HG03039 (cell line): Measurements from ENCODE around the gene EPHB1.

Experiments used
- ATAC-seq: cut with Tn5 transposase; IDR thresholded peaks from one replicate; pipeline ENCODE4 v1.9.1; 2021; ENCODE audit warnings: mild to moderate bottlenecking, moderate library complexity; ENCODE audit not compliant: unreplicated experiment

EPHB1 gene

DNA sequence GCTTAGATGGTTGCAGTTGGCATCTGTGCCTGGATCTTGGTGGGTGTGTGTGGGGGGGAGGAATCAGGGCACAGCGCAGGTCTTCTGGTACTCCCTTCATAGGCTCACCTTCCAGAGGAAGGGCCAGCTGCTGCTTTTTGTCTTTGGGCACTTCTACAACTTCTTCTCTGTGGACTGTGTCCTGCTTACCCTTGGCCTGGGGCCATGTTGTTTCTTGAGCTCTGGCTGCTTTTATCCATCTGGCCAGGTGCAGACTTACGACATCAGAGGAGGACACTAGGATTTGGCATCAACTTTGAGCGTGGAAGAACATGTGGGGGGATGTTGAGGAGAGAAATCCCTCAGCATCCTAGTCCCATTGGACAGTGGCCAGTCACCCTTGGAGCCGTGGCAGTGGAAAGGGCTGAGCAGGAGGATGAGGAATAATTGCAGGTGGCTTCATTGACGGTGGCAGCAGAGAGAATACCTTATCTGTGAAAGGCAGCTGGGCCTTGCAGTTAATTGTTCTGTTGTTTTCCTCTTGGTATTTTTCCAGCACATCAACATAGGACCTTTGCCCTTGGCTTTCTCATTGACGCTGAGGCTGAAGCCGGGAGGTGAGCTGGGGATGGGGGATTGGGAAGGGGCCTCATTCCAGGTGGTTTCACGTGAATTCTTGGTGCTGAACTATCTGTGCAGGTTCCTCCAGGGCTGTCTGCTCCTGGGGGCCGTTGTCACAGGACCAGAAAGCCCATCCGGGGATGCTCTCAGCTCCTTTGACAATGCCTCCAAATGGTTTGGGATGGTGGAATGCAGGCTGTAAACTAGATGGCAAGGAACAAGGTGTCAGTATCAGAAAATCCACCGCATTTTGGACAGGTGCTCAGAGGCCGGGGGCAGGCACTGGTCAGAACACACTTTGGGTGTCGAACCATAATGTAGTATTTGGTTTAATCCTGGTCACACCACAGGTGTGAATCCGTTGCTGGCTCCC lies 9.7 kb downstream of the EPHB1 start:
- ATAC-seq: no peak

DNA sequence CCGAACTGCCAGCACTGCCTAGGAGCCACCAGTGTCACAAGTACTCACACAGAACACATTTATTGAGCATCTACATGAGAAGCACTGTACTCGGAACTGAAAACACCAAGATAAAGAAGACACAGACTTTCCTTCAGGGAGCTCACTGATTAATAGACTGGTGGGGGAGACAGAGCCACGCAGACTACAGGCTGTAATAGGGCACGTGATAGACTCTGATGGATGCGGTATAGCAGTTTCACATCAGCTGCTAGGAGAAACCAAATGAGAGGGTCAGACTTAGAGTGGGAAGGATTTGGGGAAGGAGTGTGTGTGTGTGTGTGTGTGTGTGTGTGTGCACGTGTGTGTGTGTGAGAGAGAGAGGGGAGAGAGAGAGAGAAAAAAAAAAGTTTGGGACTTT lies 12.1 kb downstream of the EPHB1 start:
- ATAC-seq: no peak

DNA sequence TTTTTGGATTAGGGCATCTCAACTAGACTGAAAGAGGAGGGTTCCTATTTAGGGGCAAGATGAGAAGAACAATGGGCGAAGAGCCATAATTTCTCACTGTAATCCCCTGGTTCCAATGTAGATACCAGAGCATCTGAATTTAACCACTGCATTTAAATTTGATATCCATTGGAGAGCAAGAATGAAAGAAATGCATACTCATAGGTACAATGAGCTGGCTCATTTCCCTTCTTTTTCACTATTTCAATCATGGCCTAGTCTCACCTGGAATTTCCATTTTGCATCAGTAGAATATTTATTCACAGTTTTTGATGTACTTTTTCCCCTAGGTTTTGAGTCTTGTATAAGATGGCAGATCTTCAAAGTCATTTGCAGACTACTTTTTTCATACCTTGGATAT lies 13.8 kb downstream of the EPHB1 start:
- no peak for ATAC-seq

DNA sequence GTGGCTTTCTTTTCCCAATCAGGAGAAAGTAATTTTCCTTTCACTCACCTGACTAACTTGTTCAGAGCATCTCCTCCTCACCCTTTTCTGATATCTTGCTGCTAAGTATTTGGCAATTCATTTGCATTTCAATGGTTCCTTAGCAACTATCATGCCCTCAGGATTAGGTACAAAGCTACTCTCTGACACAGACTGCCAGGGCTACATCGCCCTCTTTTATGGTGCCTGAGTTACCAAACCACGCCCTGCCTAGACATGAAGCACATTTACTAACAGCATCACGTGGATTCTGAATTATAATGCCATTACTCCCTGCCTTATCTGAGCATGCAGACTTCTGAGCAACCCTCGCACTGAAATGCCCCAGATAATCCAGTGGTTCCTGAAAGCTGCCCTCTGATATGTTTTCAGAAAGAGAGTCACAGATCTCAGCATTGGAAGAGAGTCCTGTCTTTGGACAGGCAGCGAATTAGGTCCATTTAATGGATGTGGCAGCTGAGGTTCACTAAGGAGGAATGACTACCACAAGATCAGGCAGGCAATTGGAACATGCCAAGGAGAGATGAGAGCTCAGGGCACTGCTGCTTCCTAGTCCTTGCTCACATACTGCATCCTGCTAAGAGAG lies 14.5 kb downstream of the EPHB1 start:
- ATAC-seq: no peak

- ATAC-seq: no peak
These were observed 15.0 kb downstream of the EPHB1 start for GRCh38 chr3:134810052-134810435.

GRCh38 chr3:134810850-134811249 lies 15.8 kb downstream of the EPHB1 start:
- no peak for ATAC-seq

- no peak for ATAC-seq
These were observed 18.6 kb downstream of the EPHB1 start for GRCh38 chr3:134813618-134814017.

DNA sequence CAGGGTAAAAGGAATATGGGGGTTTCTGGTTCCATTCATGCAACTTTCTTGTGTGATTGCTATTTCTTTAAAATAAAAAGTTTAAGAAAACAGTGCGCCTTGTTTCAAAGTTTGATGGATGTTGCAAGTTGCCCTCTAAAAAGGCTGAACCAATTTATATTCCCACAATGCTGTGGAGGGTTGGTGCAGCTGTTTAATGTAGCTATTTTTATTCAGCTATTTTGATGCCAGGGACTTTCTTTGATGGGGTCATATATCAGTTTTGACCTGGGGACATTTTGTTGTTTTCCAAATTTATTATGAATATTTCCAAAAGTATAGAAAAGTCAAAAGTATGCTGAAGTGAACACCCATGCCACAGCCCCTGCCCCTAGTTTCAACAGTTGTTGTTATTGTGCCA lies 20.5 kb downstream of the EPHB1 start:
- no peak for ATAC-seq

- ATAC-seq: no peak
These were observed 21.6 kb downstream of the EPHB1 start for GRCh38 chr3:134816623-134817022.

DNA sequence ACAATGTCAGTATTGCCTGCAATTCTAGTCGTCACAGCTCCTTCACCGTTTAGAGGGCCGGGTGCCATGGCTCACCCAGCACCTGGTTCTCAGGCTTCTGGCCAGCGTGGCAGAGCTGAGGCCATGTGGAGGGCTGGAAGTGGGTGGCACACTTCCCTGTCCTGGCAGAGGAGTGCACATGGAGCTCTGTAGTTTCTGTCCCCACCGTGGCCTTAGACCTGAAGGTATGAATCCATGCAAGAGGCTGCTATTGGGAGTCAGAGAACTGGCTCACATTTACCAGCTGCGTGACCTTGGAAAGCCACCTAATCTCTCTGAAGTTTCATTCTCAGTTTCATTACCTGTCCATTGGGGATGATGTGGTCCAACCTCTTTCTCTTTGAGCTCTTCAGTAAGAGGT lies 22.2 kb downstream of the EPHB1 start:
- ATAC-seq: no peak

DNA sequence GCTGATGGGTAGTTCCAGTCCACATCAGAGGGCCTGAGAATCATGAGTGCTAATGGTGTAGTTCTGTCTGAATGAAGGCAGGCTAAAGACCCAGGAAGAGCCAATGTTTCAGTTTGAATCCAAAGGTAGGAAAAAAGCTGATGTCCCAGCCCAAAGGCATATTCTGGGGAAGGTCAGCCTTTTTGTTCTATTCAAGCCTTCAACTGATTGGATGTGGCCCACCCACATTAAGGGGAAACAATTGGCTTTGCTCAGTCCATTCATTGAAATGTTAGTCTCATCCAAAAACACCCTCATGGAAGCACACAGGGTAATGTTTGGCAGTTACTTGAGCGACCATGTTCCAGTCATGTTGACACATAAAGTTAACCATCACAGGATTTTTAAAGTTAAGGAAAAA lies 25.9 kb downstream of the EPHB1 start:
- no peak for ATAC-seq

DNA sequence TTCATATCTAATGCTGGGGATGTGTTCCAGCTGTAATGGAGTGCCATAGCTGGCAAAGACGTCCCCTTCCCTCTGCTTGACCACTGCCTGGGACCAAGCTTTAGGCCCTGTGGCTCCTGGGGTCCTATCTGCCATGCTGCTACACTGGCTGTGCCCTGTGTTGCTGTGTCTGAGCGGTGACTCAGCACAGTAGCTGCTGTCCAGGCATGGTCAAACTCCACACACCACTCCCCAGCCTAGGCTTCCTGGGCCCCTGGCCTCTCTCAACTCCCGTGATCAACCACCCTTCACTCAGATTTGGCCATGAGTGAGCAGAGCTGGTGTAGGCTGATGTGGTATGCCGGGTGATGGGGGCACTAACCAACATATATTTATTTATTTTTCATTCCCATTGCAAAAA lies 27.0 kb downstream of the EPHB1 start:
- no peak for ATAC-seq

DNA sequence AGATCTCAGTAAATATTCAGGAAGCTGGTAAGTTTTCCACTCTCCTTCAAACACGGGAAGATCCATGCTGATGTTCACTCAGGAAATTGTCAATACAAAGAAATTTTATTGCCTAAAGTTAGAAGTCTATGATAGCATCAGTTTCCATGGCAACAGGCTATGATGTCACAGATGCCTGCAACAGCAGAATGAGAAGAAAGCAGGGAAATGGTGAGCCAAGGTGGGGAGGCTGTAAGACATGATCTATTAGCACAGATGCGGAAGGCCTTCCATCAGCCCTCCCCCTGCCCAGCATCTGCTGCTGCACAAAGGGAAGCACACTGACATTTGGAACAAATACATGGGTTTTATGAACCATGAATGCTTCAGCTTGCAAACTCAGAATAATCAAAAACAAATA lies 28.6 kb downstream of the EPHB1 start:
- no peak for ATAC-seq

DNA sequence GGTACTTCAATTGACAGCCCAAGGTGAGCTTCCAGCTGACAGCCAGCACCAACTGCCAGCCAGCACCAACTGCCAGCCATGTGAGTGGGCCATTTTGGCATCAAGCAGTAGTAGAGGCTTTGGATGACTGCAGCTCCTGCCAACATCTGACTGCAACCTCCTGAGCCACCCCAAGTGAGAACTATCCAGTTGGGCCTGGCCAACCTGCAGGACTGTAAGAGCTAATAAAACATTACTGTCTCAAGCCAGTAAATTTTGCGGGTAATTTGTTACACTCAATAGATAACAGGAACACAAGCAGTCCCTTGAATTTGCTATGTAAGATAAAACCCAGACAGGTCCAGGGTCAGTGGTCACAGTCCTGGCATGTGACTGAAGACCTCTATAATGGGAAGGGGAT lies 29.7 kb downstream of the EPHB1 start:
- ATAC-seq: no peak

- no peak for ATAC-seq
These were observed 32.2 kb downstream of the EPHB1 start for GRCh38 chr3:134827213-134827612.

DNA sequence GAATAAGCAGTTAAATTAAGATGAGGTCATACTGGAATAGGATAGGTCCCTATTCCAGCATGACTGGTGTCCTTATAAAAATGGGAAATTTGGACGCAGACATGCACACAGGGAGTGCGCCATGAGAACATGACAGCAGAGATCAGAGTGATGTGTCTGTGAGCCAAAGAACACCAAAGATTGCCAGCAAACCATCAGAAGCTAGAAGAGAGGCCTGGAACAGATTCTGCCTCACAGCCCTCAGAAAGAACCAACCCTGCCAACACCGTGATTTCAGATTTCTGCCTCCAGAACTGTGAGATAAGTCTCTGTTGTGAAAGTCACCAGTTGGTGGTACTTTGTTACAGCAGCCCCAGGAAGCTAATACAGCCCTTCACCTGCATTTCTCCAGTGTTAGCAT lies 34.7 kb downstream of the EPHB1 start:
- no peak for ATAC-seq

- no peak for ATAC-seq
These were observed 37.5 kb downstream of the EPHB1 start for GRCh38 chr3:134832585-134832984.

DNA sequence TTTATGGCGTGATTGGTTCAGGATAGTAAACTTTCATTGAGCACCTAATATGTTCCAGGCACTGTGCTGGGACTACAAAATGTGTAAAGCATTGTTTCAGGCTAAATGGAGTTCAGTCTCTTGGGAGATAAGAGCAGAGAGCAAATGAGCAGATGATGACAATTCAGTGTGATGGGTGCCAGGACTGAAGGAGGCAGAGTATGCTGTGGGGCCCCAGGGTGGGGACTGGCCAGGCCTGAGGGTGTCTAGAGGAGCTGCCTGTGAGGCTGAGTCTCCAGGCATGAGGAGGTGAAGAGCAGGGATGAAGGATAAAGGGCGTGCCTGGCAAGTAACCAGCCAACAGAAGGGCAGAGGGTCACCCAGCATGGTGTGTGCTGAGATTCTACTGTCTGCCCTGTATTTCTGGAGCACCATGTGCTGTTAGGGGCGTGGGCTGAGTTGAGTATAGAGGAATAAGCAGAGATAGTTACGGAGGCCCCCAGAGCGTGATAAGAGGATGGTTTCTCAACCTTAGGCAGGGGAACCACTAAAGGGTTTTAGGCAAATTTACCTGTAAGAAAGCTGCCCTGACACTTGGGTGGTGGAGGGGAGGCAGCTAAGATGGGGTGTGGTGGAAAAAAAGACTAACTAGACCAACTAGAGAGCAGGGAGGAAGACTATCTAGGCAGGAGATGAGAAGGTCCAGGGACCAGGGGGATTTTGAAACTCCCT lies 38.5 kb downstream of the EPHB1 start:
- no peak for ATAC-seq

- no peak for ATAC-seq
These were observed 41.9 kb downstream of the EPHB1 start for GRCh38 chr3:134836921-134837320.

DNA sequence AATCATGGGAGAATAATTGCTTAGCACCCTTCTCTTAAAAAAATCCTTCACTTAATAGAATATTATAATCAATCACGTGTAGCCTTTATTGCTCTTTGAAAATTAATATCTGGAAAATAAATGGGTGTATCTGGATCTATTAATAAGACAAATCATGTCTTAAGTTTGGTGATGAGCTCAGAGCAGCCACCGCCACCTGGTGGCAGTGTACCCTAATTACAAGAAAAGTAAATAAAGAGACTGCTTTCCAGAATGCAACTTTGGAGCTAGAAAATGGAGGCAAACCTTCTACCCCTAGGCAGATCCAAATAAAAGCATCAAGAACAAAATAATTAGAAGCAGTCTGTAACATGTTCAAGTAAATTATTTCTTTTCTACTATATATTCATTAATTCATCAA lies 43.5 kb downstream of the EPHB1 start:
- no peak for ATAC-seq

GRCh38 chr3:134839422-134839821 lies 44.4 kb downstream of the EPHB1 start:
- ATAC-seq: no peak

- ATAC-seq: no peak
These were observed 44.9 kb downstream of the EPHB1 start for GRCh38 chr3:134839990-134840389.
